K562 (cell line): ENCODE results near the gene MINDY4B. TPM values are rescaled to one million over a fixed set of nuclear protein-coding genes. Genes with fewer than 3 reads are reported as not detected.
A peak's percentile ranks its signal among the peaks of the same experiment; 100 is the strongest.

ENCODE experiments used
- ATAC-seq: fragments of 200-7000 bp; cut with Tn5 transposase; 3 replicates; pipeline ENCODE4 v1.9.1; 2020; ENCODE audit warnings: moderate library complexity
- BruUV-seq: library from RNA; stranded (reverse); fragments of 400-500 nt; replicated peaks from 2 replicates; lab custom pipeline; 2021; lab: Mats Ljungman, UMichigan
- CTCF ChIA-PET: fragments of 300-600 bp; formaldehyde crosslinking; extraction: SDS; loops from one replicate; lab custom pipeline; 2021; ENCODE audit warnings: low intra/inter-chr PET ratio; lab: Yijun Ruan, JAX
- POLR2A ChIA-PET: fragments of 300-600, 350-650 bp; sonication (Branson Sonifier 250); formaldehyde crosslinking; extraction: SDS; loops from one replicate; lab custom pipeline; 2021; ENCODE audit warnings: antibody characterized with exemption, inconsistent platforms; lab: Yijun Ruan, JAX
- DNase-seq, 4 experiments: peaks; one replicate each; pipeline versions ENCODE4 v3.0.0 to v3.0.0-alpha.2; 2011 to 2018; ENCODE audit warnings: low spot score in 3 of 4, mixed read lengths in 3 of 4; ENCODE audit errors: extremely low read depth in 1 of 4
- FAIRE-seq: peaks from 2 replicates; lab custom pipeline; 2011; peaks lifted over from hg19 to GRCh38; lab: Jason Lieb, UNC
- H2AFZ ChIP-seq: 2 replicates; pipeline ENCODE4 v1.6.0; 2011; ENCODE audit warnings: low read depth, low read length, control low read depth, inconsistent platforms
- H3K27ac ChIP-seq: fragments of 200-600 bp; 3 replicates; pipeline ENCODE4 v1.8.0; 2011; ENCODE audit warnings: low read depth, mild to moderate bottlenecking, control low read depth, inconsistent platforms, low read length, moderate library complexity, mixed read lengths; ENCODE audit errors: extremely low read depth
- H3K27me3 ChIP-seq, 2 experiments: fragments of 300-600 bp in 1 of 2; 2 replicates in 1 of 2; 3 replicates in 1 of 2; pipeline versions ENCODE4 v1.6.0 to v1.8.0; 2011; ENCODE audit warnings: inconsistent platforms in 2 of 2, low read length in 2 of 2, mild to moderate bottlenecking in 1 of 2, mixed read lengths in 1 of 2, moderate library complexity in 1 of 2; ENCODE audit not compliant: control insufficient read depth in 2 of 2, insufficient read depth in 2 of 2
- H3K36me3 ChIP-seq: fragments of 300-600 bp; 3 replicates; pipeline ENCODE4 v1.8.0; 2011; ENCODE audit warnings: mild to moderate bottlenecking, low read length, inconsistent platforms; ENCODE audit not compliant: control insufficient read depth, insufficient read depth
- H3K4me1 ChIP-seq, 2 experiments: fragments of 200-600 bp in 1 of 2; replicated peaks in 1 of 2; 2 replicates in 1 of 2; 3 replicates in 1 of 2; pipeline versions ENCODE4 v1.5.1 to v1.8.0; 2011; ENCODE audit warnings: inconsistent platforms in 2 of 2, low read length in 2 of 2, mild to moderate bottlenecking in 1 of 2, mixed read lengths in 1 of 2, moderate library complexity in 1 of 2; ENCODE audit not compliant: control insufficient read depth in 2 of 2, insufficient read depth in 2 of 2
- H3K4me2 ChIP-seq: 2 replicates; pipeline ENCODE4 v1.6.1; 2011; ENCODE audit warnings: low read length, control low read depth, inconsistent platforms, mixed read lengths; ENCODE audit not compliant: insufficient read depth
- H3K4me3 ChIP-seq: fragments of 200-600 bp; sonication (generic), shearing (Covaris generic); 2 replicates; pipeline ENCODE4 v1.5.1; 2016; ENCODE audit warnings: control low read depth, inconsistent platforms
- H3K79me2 ChIP-seq: fragments of 200-600 bp; 3 replicates; pipeline ENCODE4 v1.8.0; 2011; ENCODE audit warnings: low read length, inconsistent platforms; ENCODE audit not compliant: control insufficient read depth, insufficient read depth
- H3K9ac ChIP-seq, 2 experiments: 2 replicates each; pipeline versions ENCODE4 v1.6.0 to v1.6.1; 2011; ENCODE audit warnings: low read depth in 2 of 2, low read length in 2 of 2, control low read depth in 1 of 2, inconsistent platforms in 1 of 2, mild to moderate bottlenecking in 1 of 2, mixed read lengths in 1 of 2; ENCODE audit not compliant: insufficient read depth in 1 of 2
- H3K9me1 ChIP-seq: one replicate; pipeline ENCODE4 v1.6.0; 2011; ENCODE audit warnings: inconsistent platforms, mild to moderate bottlenecking, low read length, moderate library complexity; ENCODE audit not compliant: control insufficient read depth, insufficient read depth
- H3K9me3 ChIP-seq: replicated peaks from 2 replicates; pipeline ENCODE4 v1.5.1; 2011; ENCODE audit warnings: low read depth, low read length, inconsistent platforms; ENCODE audit not compliant: control insufficient read depth, insufficient read depth
- H4K20me1 ChIP-seq: replicated peaks from 2 replicates; pipeline ENCODE4 v1.6.1; 2011; ENCODE audit warnings: low read length, inconsistent platforms, mixed read lengths; ENCODE audit not compliant: control insufficient read depth, insufficient read depth
- CUX1 ChIP-seq: fragments of 200-800 bp; sonication (Bioruptor generic); IDR thresholded peaks from 2 replicates; pipeline ENCODE4 v1.6.1; 2016; ENCODE audit warnings: missing genetic modification characterization, missing compliant biosample characterization
- FUS ChIP-seq: fragments of 200-400 bp; formaldehyde crosslinking; optimal IDR thresholded peaks from 2 replicates; pipeline ENCODE3; 2017; ENCODE audit warnings: low read depth, low read length
- HMG20A ChIP-seq: fragments of 450-650 bp; formaldehyde crosslinking; conservative IDR thresholded peaks from 2 replicates; pipeline ENCODE4 v1.4.0; 2020; ENCODE audit warnings: mild to moderate bottlenecking, mixed read lengths
- JUN ChIP-seq, 2 experiments: sonication (generic) in 1 of 2; formaldehyde crosslinking in 1 of 2; IDR thresholded peaks; 2 replicates each; pipeline versions ENCODE4 v1.6.1 to v1.8.0; 2012 to 2022; ENCODE audit warnings: borderline replicate concordance in 2 of 2, mild to moderate bottlenecking in 2 of 2, improper control_type of control experiment in 1 of 2, low read depth in 1 of 2, low read length in 1 of 2, missing genetic modification reagents in 1 of 2
- PRMT5 ChIP-seq: sonication (generic); formaldehyde crosslinking; IDR thresholded peaks from 2 replicates; pipeline ENCODE4 v1.5.0; 2020; ENCODE audit warnings: missing genetic modification reagents
- RBBP5 ChIP-seq: fragments of 200-600 bp; sonication (generic); IDR thresholded peaks from 2 replicates; pipeline ENCODE4 v1.6.1; 2012; ENCODE audit warnings: borderline replicate concordance, mild to moderate bottlenecking, low read length, control low read depth, inconsistent platforms; ENCODE audit not compliant: insufficient read depth, poor library complexity, severe bottlenecking
- RNF2 ChIP-seq: sonication (generic); IDR thresholded peaks from 2 replicates; pipeline ENCODE4 v1.6.1; 2016
- SP2 ChIP-seq: IDR thresholded peaks from 2 replicates; pipeline ENCODE4 v1.6.1; 2011; ENCODE audit warnings: mild to moderate bottlenecking, low read depth, low read length, moderate library complexity; ENCODE audit not compliant: poor library complexity, severe bottlenecking; ENCODE audit errors: extremely low read depth
- U2AF2 ChIP-seq: fragments of 200-400 bp; formaldehyde crosslinking; optimal IDR thresholded peaks from 2 replicates; pipeline ENCODE3; 2017; ENCODE audit warnings: low read depth, mild to moderate bottlenecking, low read length
- ZFP30 ChIP-seq: fragments of 250-450 bp; sonication (Bioruptor Pico); IDR thresholded peaks from 2 replicates; pipeline ENCODE4 v1.8.0; 2022; ENCODE audit warnings: moderate library complexity, mild to moderate bottlenecking, inconsistent platforms, borderline replicate concordance
- WGBS: fragments of 100-300 bp; shearing (Covaris generic); methylation state at CpG from one replicate; pipeline ENCODE4 v1.1.6; 2016; ENCODE audit warnings: low coverage, mixed read lengths; ENCODE audit not compliant: insufficient coverage; ENCODE audit errors: missing lambda C conversion rate; 5-methylcytosine and 5-hydroxymethylcytosine counted together
- in situ Hi-C: fragments of 300-500 bp; cut with MboI; formaldehyde crosslinking; loops from 4 replicates; pipeline ENCODE4 v1.15.0; 2018; ENCODE audit warnings: inconsistent platforms, mixed read lengths
- intact Hi-C: fragments of 100-400 bp; cut with micrococcal nuclease; formaldehyde crosslinking; loops from 2 replicates; pipeline ENCODE4 v1.14.2; 2022
- polyA plus RNA-seq, 8 experiments: library from polyadenylated mRNA; depleted of rRNA in 4 of 8; stranded (reverse) in 5 of 8; unstranded in 3 of 8; fragments of >200 nt; fragmentation: Nextera tagmentation in 2 of 8; fragmentation: Illumina TruSeq in 1 of 8; extraction: Ambion mirVana in 2 of 8; extraction: Trizol in 1 of 8; gene quantifications; 2 replicates each; pipeline versions ENCODE4 v1.2.1 to v1.2.3, GENCODE V29; 2011 to 2014; ENCODE audit warnings: inconsistent platforms in 1 of 8, missing spikeins in 1 of 8
- total RNA-seq, 7 experiments: library from RNA; depleted of rRNA in 6 of 7; stranded (reverse); fragments of >200 nt in 6 of 7; fragmentation: Illumina TruSeq in 2 of 7; extraction: Trizol in 2 of 7; gene quantifications; 2 replicates each; pipeline versions ENCODE4 v1.2.1 to v1.2.3, GENCODE V29; 2011 to 2021; ENCODE audit warnings: low replicate concordance in 1 of 7
- TF ChIP-seq, protein P1 (sequence below): fragments of 250-450 bp; sonication (Bioruptor Pico); IDR thresholded peaks from 2 replicates; pipeline ENCODE4 v1.9.0; 2021; ENCODE audit warnings: mild to moderate bottlenecking, inconsistent platforms
- TF ChIP-seq, protein P2 (sequence below): fragments of 250-450 bp; sonication (Bioruptor Pico); IDR thresholded peaks from 2 replicates; pipeline ENCODE4 v1.9.0; 2021; ENCODE audit warnings: mild to moderate bottlenecking

Gene MINDY4B
- total and polyA plus RNA-seq, 9 of the 15 experiments (the other 6 are each of a cell fraction or from before 2014, with no cell fraction given): not detected

GRCh38 chr3:150825192-150825915 lies 79.9 kb downstream of the MINDY4B start:
- in situ Hi-C loops: no loop called here
- H3K4me3 ChIP-seq: no peak overlapping the region
- H3K9ac ChIP-seq: no peak overlapping the region
- H4K20me1 ChIP-seq: no peaks in the 10 kb centered on the region
- POLR2A ChIA-PET: interaction anchor here (1.0 to 1.3 kb wide), 2 partner anchors 18 to 82 kb away, joined by 3 to 4 read pairs; no protein-coding TSS in a partner anchor
- BruUV-seq: no TSS peak
- no peak overlapping the region for H3K4me2 ChIP-seq
- no peak overlapping the region for H3K27ac ChIP-seq
- CTCF ChIA-PET: no interaction called here
- 2% methylated on average over 6 of the region's 6 CpGs for WGBS
- no peak overlapping the region for H2AFZ ChIP-seq
- no peaks in the 10 kb centered on the region for H3K79me2 ChIP-seq
- intact Hi-C loops: no loop called here
- peak; percentile 32; the same call in 2 of the 3 replicates for ATAC-seq
- no peaks in the 10 kb centered on the region; a peak in 1 of 5 replicates for H3K4me1 ChIP-seq
- FAIRE-seq: no peak
- peaks cover 33 to 41% of the 10 kb centered on the region in 2 experiments for H3K27me3 ChIP-seq
- no peaks in the 10 kb centered on the region for H3K9me3 ChIP-seq
- H3K36me3 ChIP-seq: no peaks in the 10 kb centered on the region
- no peak for DNase-seq
- no peaks in the 10 kb centered on the region for H3K9me1 ChIP-seq
- no peak for TF ChIP-seq FUS
- TF ChIP-seq RBBP5: no peak
- no peak for TF ChIP-seq CUX1 (CRISPR knock-in tag)
- TF ChIP-seq U2AF2: no peak
- TF ChIP-seq, protein P1, sequence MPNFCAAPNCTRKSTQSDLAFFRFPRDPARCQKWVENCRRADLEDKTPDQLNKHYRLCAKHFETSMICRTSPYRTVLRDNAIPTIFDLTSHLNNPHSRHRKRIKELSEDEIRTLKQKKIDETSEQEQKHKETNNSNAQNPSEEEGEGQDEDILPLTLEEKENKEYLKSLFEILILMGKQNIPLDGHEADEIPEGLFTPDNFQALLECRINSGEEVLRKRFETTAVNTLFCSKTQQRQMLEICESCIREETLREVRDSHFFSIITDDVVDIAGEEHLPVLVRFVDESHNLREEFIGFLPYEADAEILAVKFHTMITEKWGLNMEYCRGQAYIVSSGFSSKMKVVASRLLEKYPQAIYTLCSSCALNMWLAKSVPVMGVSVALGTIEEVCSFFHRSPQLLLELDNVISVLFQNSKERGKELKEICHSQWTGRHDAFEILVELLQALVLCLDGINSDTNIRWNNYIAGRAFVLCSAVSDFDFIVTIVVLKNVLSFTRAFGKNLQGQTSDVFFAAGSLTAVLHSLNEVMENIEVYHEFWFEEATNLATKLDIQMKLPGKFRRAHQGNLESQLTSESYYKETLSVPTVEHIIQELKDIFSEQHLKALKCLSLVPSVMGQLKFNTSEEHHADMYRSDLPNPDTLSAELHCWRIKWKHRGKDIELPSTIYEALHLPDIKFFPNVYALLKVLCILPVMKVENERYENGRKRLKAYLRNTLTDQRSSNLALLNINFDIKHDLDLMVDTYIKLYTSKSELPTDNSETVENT: no peak
- TF ChIP-seq RNF2: no peak
- no peak for TF ChIP-seq ZFP30 (CRISPR knock-in tag)
- TF ChIP-seq, protein P2, sequence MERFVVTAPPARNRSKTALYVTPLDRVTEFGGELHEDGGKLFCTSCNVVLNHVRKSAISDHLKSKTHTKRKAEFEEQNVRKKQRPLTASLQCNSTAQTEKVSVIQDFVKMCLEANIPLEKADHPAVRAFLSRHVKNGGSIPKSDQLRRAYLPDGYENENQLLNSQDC (CRISPR knock-in tag): no peak
- no peak for TF ChIP-seq HMG20A (CRISPR knock-in tag)
- no peak for TF ChIP-seq PRMT5
- no peak for TF ChIP-seq SP2
- TF ChIP-seq JUN (IDR thresholded peaks at IDR 0.05; ENCODE audit: borderline replicate concordance, low read depth, low read length): no peak
- TF ChIP-seq JUN (CRISPR knock-in tag; IDR thresholded peaks at IDR 0.05; ENCODE audit: borderline replicate concordance): no peak
